HG03060 (cell line): ENCODE measurements around the gene LYZL1.
"Not testable (repeated sequence)": the region's sequence is repeated elsewhere in the genome, so short reads cannot be mapped to it uniquely, and the experiment has no call there.

Experiments used
- ATAC-seq: cut with Tn5 transposase; IDR thresholded peaks from one replicate; pipeline ENCODE4 v1.9.1; 2021; ENCODE audit warnings: low read depth, moderate number of reproducible peaks; ENCODE audit not compliant: unreplicated experiment

Gene LYZL1

DNA sequence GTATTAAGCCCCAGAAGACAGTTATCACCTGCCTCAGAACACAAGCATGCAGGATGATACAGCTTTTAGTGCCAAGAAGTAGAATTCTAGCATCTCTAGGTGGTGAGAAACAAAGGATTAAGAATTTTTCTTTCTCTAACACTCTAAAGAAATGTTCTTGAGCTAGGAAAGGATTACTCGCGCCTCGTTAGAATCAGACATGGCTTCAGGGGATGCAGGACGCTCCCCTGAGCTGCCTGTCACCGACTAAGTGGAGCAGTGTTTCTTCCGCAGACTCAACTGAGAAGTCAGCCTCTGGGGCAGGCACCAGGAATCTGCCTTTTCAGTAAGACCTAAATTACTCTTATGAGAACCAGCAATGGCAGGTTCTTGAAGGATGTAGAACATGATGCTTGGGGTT is at the start of gene LYZL1:
Gene LYZL1, plus strand, starts transcription at position 165 of the 400 bp plus-strand sequence. CDS start 2,798 bp downstream, outside the sequence.
- ATAC-seq: not testable (repeated sequence)

DNA sequence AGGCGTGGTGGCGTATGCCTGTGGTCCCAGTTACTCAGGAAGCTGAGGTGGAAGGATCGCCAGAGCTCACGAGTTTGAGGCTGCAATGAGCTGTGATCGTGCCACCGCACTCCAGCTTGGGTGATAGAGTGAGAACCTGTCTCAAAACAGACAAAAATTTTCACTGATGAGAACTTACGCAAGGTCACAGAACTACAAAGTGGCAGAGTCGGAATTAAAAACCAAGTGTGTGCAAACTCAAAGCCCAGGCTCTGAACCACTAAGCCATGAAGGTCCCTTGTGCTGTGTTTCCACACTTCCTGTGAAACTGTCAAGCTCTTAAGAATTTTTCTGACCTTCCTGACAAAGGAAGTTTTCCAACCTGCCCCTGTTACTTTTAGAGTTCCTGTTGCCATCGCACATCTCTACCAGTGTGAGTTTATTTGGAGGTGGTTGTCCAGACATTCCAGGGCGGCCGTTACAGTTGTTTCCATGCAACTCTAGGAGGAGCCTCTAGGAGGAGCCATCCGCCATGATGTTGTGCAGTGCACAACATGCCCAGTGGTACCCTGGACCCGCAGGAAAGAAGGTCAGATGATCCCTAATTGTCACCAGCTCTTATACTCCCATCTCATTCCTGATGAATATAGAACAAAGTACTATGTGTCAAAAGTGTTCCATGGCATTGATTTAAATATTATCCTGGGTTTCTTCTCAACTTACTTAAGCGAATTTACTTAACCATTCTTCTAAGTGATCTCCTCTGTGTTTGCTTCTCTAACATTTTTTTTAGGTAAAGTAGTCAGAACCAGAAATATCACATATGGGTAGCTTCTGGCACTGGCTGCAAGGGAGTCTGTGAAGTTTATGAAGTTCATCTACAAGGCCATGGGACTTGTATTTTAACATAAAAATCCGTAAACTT is 49.0 kb upstream of the LYZL1 start:
- no peak for ATAC-seq

GRCh38 chr10:29240986-29241660 is 47.7 kb upstream of the LYZL1 start:
- no peak for ATAC-seq

GRCh38 chr10:29241925-29242324 is 46.9 kb upstream of the LYZL1 start:
- ATAC-seq: no peak

- no peak for ATAC-seq
Measured at GRCh38 chr10:29243066-29243465, 45.8 kb upstream of the LYZL1 start.

DNA sequence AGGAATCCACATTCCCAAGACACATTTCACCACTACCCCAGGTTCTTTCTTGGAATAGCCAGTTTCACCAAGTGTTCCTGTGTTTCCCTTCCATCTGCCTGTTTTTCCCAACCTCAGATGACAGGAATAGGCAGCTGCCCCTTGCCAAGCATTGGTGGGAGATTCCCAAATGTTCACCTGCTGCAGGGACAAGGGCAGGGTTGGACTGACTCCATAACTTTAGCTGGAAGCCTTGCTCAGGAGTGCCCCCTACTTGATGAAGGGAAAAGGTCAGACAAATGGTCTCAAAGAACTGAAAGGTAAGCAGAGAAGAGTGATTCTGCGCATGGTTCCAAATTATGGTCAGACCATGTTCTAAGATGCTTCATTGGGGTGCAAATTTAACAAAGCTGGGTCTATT is 45.1 kb upstream of the LYZL1 start:
- ATAC-seq: no peak

DNA sequence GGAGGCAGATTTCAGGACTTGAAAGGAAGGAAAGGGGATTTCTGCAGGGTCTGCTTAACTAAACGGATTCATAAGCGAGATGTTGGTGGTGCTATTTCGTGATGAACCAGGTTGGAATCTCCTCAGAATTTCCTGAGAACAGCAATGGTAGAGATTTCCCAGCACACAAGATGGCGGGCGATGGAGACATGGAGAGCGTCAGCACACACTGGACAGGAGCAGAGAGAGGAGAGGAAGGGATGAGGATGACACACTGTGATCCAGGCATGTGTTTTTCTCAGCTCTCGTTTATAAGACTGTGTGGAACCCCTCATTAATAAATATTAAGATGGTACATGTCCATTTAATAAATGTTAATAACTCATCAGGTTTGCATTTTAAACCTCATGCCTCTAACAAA is 43.9 kb upstream of the LYZL1 start:
- ATAC-seq: no peak

GRCh38 chr10:29245476-29245875 is 43.4 kb upstream of the LYZL1 start:
- no peak for ATAC-seq

- no peak for ATAC-seq
Measured at GRCh38 chr10:29246449-29246848, 42.4 kb upstream of the LYZL1 start.

GRCh38 chr10:29248158-29248557 is 40.7 kb upstream of the LYZL1 start:
- ATAC-seq: no peak

DNA sequence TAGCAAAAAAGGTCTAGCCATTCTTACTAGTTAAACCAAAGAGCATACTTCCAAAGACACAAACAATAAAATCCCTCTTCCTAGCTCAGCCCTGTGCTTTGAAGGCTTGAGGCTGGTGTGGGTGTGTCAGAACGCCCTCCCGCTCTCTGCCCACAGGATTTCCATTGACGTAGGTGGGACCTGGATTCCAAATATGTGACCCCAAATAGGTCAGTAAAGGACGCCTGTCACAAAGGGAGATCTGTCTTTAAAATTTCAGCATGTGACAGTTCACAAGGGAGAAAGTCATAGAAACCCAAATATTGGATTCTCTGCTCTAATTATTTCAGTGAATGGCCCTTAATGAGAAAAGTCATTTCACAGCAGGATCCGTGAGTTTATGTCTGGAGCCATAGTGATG is 39.9 kb upstream of the LYZL1 start:
- ATAC-seq: no peak

DNA sequence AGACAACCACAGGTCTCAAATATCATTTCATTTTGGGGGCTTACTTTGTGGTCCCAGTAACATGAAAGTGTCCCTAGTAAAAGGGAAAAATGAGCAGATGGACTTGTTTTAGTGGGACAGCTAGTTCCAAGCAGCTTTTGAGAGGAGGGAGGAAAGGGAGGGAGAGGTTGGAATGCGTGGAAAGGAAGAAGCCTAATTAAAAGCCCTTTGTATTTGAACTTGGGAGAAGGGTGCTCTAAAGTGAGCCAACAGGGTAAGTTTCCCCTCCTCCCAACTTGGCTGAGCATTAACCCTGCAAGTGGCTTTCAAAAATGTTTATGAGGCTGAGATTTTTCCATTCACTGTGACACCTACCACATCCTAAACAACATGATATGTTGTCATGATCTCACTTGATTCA is 38.8 kb upstream of the LYZL1 start:
- ATAC-seq: no peak

DNA sequence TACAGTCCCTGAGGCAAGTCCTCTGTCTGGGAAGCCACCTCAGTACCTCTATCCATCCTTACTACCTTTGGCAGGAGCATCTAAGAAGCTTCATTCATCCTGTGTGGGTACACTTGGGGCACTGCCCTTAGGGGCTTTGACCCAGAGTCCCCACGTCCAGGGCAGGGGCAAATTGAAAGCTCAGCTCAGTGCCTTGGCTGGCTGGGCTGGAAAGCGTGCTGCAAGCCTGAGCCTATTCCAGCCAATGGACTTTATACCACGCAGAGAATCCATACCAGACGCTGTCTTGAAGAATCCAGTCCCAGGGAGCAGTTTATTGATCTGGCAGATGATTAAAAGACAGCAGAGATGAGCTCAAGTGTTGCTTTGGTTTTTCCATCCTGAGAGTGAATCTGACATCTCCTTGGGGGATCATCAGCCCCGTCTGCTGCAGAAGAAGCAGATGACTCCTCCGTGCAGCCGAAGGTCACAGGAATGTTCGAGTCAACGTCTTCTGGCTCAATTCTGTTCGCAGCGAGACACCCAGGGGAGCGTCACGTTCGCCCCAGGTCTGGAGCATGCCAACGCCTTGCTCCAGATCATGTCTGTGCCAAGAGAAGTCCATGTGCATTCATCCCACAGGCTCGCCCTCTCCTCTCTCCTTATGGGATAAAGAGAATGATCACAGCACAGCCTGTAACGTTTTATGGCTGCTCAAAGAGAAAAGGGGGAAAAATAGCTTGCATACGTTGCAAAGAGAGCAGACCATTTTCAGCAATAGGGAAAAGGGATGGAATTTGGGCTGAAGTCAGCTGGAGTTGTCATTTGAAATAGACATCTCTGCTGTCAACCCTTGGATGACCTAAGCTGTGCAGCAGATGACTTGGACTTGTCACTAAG is 35.8 kb upstream of the LYZL1 start:
- no peak for ATAC-seq

- ATAC-seq: no peak
Measured at GRCh38 chr10:29253690-29254029, 35.2 kb upstream of the LYZL1 start.

DNA sequence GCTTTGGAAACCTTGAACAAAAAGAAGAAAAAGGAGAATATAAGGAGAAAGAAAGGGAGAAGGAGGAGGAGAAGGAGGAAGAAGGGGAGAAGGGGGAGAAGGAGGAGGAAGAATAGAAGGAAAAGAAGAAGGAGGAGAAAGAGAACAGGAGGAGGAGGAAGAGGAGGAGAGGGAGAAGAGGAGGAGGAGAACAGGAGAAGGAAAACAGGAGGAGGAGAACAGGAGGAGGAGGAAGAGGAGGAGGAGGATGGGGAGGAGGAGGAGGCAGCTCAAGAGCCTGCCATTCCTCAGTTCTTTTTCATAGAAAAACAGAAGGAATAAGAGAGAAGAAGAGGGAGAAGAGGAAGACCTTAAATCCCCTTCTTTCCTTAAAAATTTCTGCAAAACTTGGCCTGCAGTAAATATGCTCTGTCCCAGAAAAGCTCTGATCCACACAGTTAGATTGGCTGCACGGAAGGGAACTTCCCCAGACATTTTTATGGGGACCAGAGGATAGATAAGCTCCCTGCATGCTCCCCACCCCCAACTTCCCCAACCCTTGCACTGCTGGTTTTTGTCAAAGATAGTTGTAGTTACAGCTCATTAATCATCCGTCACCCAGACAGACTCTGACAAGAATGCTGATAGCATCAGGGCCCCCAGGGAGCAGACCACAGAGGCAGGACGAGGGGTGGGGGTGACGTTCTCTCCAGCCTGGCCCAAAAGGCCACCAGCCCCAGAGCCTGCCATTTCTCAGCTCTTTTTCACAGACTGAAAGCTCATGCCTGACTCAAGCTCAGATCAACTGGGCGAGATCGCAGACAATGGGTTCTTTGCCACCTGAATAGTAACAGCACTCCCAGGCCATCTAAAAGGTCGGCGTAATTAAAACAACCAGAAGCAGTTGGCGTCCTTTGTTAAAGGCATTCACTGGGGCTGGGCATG is 34.5 kb upstream of the LYZL1 start:
- ATAC-seq: no peak

GRCh38 chr10:29255104-29255503 is 33.8 kb upstream of the LYZL1 start:
- ATAC-seq: no peak

DNA sequence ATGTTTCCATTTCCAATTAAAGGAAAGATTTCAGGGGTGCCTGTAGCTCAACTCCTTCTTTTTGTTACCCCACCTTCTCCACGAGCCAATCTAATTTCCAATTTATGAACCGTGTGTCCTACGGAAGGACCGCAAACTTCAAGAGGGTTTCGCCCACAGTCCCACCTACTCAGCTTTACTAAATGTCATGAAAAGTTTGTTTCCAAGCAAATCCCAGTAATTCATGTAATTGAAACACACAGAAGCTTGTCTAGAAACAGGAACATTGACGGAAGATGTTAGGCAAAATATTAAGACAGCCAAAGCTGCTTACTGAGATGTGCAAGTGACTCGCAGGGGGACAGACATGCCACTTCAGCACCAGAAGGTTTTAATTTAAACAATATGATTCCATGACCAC is 32.9 kb upstream of the LYZL1 start:
- no peak for ATAC-seq

DNA sequence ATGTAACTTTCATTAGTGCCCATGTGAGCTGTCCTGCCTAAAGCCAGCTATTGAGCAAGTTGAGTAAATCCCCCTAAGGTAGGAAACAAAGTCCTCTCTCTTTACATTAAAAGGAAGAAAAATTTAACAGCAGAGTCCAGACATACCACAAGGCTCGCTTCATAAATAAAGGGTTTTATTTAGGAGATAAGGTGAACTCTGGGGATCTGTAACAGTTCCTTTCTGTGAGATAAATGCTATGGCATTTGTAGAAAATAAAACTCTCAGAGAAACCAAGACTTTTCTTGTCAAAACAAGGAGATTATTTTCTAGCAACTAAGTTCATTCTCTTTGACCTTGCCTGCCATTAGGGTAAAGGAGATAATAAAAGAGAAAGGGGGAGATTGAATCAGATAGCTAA is 32.3 kb upstream of the LYZL1 start:
- ATAC-seq: no peak

DNA sequence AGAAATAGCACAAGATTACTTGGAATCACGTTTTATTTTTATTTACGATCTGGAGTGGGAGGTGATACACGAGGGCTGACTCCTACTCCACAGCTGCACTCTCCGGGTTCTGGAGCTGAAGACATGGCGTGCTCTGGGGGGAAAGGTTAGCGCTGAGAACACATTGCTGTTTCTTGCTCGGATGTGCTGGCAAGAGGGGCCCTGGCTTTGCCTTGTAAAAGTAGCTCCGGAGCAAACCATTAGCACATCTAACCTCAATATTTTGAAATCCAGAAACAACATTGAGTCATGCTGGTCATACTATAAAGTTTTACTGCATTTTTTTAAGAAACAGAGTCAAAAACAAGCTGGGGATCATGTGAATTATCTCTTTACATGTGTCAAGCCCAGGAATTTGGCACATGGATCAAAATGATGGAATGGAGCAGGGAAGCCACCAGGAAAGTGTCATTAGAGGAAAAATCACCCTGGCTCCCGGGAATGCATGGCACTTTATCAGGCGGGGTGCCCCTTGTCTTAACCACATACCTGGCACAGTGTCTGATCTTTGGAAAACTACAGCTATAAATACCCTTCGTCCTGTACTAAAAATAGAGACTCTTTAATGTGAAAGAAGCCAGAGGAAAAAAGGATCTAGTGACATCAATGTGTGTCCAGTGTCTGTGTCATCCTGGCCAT is 31.6 kb upstream of the LYZL1 start:
- no peak for ATAC-seq

GRCh38 chr10:29257784-29258135 is 31.1 kb upstream of the LYZL1 start:
- ATAC-seq: no peak
